Dedifferentiated amniotic fluid mesenchymal stem cell (primary cell): ENCODE measurements around the gene KAT2A.

Source experiments
- DNase-seq: peaks from one replicate; pipeline ENCODE4 v3.0.0-alpha.2; 2016; ENCODE audit errors: extremely low spot score

KAT2A gene

DNA sequence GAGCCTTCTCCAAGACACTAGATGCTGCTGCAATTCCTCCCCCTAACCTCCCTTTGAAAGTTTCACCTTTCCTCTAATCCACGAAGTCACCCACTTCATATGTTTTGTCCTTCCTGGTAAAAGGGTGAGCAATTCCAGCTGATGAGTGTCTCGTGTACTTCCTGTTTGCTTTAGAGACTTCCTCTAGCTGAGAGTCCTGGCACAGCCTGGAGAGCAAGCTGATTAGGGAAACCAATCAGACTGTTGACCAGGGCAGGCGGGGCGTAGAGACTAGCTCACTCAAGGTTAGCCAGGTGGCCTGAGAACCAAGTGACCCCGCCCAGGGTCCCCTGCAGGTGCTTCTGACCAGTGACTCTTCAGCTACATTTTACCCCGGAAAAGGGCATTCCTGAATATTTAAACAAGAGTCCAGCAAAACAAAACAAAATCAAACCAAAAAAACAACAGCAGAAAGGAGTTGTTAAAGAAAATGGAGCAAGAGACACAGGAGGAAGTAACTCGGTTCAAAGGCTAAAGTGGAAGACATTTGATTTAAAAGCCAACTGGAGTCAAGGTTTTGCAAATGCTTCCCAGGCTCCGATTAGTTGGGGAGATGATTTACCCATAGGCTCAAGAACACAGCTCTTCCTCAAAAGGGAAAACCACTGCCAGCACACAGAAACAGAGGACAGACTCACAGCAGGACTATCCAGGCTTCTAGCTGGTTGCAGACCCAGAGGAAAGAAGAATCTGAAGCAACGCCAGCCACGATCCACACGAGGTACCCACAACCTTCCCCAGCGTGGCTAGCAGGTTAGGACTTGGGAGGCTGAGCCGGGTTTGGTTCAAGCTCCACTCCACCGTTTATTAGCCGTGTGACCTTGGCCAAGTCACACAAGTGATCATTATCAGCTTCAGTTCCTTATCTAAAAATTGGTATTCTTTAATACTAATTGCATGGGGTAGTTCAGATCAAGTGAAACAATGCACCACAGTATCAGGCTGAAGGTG, 14.8 kb upstream of the KAT2A start:
- DNase-seq: no peak

GRCh38 chr17:42135151-42135550, 14.0 kb upstream of the KAT2A start:
- DNase-seq: no peak

GRCh38 chr17:42133461-42134041, 12.4 kb upstream of the KAT2A start:
- DNase-seq: no peak

- peak; percentile 73 for DNase-seq
Measured at GRCh38 chr17:42132941-42133340, 11.8 kb upstream of the KAT2A start.

GRCh38 chr17:42131981-42132432, 10.8 kb upstream of the KAT2A start:
- DNase-seq: no peak

DNA sequence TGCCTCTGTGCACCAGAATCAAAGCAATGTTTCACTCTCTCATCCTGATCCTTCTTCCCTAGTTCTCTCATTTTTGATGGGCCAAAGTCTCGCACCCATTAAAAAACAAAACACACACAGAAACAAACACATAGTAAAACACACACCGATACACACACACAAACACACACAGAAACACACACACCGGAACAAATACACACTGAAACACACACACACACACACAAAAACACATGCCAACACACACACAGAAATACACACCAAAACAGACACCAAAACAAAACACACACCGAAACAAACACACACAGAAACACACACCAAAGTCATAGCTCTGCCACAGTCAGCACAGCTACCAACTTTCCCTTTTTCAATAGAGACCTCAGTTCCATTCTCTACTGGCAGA, 10.1 kb upstream of the KAT2A start:
- no peak for DNase-seq

DNA sequence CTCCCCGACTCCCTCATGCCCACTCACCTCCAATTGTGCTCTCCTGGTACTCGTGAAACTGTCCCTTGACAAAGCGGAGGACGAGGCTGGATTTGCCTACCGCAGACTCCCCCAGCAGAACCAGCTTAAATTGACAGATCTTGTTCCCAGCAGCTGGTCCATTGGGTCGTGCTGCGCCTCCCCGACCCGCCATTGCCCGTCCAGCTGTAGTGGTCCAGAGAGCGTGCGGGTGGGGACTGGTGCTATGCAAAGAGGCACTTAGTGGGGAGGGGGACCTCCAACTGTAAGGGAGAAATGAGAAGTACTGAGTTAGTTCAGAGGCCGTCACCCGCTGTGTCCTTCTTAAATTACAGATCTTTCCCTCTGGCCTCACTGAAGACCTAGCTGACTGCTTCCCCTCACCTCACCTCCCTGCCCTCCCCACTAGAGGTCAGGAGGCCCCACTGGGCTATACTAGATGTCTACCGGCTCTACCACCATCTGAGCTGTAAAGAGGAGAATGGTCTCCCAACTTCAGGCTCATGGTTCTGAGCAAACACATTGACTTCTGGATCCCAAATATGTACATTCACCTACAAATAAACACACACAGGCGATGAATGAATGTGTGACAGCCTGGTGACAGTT, 9.3 kb upstream of the KAT2A start:
- DNase-seq: no peak

- DNase-seq: no peak
Measured at GRCh38 chr17:42129109-42129837, 8.1 kb upstream of the KAT2A start.

DNA sequence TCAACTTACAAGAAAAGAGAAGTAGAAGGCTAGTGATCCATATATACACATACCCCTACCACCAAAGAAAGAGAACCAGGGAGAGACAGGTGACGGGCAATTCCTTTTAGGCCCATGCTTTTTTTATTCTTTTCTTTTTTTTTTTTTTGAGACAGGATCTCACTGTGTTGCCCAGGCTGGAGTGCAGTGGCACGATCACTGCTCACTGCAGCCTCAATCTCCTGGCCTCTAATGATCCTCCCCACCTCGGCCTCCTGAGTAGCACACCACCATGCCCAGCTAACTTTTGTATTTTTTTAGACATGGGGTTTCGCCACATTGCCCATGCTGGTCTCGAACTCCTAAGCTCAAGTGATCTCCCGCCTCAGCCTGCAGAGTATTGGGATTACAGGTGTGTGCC, 6.2 kb upstream of the KAT2A start:
- no peak for DNase-seq

- no peak for DNase-seq
Measured at GRCh38 chr17:42126836-42127235, 5.7 kb upstream of the KAT2A start.

DNA sequence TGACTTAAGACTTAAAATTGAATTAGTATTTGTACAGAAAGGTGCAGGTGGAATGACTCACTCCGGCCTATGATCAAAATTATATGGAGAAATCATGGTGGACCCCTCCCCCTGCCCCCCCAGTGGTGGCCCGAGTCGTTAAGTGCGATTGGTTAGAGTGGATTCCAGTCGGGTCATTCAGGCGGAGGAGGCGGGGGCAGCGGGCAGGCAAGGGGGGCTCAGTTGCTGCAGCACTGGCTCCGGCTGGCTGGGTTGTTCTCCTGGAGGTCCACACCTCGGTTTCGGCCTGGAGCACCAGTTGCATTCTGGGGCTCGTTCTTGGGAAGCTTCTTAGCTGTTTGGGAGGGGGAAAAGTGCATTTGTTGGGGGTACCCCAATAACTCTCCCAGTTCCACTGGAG, 4.4 kb upstream of the KAT2A start:
- DNase-seq: no peak

DNA sequence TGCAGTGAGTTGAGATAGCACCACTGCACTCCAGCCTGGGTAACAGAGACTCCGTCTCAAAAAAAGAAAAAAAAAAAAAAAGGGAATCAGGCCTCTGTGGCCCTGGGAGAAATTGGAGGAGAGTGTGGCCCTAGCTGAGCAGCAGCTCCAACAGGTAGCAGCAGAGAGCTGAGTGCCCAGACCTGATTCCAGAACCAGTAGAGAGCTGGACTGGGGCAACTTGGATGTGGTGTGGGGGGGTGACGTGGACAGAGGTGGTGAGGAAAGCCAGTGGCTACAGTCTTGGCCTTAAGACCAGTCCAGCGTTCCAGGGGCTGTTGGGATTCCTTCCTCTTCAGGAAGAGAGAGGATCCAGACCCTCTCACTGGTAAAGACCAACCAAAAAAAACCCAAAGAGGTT, 3.1 kb upstream of the KAT2A start:
- no peak for DNase-seq

GRCh38 chr17:42122371-42123303, 1.5 kb upstream of the KAT2A start, which contains the start of gene HSPB9:
HSPB9 (plus strand) TSS chr17:42122804; CDS start chr17:42122851, 47 bp downstream.
- DNase-seq: no peak

GRCh38 chr17:42120161-42120769, 902 bp downstream of the KAT2A start:
- no peak for DNase-seq

DNA sequence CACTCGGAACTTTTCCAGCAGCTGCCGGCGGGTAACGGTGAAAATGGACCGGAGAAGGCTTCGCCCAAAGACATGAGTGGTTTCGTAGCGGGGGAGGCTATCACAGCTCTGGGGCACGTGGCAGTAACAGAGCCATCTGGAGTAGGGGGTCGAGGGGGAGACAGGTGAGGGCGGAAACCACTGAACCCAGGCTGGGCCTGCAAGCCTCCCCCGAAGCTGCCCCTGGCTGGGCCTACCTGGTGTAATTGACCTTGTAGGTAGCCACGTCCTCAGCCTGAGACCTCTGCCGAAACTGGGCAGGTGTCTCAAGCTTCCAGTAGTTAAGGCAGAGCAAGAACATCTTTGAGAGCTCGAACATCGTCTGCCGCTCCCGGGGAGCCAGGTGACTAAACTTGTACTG, 1.9 kb downstream of the KAT2A start:
- no peak for DNase-seq

GRCh38 chr17:42118545-42118944, 2.6 kb downstream of the KAT2A start:
- DNase-seq: no peak

DNA sequence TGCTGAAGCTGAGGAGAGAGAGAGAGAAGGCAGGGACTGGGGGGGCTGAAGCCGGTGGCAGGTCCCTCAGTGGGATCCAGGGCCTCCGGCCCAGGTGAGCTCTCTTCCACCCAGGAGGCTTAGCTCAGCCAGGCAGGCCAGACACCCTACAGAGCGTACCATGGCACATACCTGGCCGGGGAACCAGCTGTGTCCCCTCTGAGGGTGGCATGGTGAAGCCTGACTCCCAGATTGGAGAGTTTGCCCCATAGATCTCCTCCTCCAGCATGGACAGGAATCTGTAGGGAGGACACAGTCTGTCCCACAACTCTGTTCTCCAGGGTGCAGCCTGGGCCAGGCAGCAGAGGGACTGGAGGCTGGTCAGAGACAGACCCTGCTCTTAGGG, 3.0 kb downstream of the KAT2A start:
- no peak for DNase-seq

- no peak for DNase-seq
Measured at GRCh38 chr17:42117397-42118125, 3.6 kb downstream of the KAT2A start.

- DNase-seq: peak; percentile 86
Measured at GRCh38 chr17:42116705-42117396, 4.3 kb downstream of the KAT2A start.
